Body of pancreas (tissue), 4 donors: ENCODE results near the gene ABCC10.

Experiments used
- POLR2A ChIP-seq, 3 donors: fragments of 450-650 bp; IDR thresholded peaks; one replicate each; pipeline ENCODE4 v1.6.1; 2016; ENCODE audit warnings: antibody characterized with exemption in 3 of 3, mild to moderate bottlenecking in 2 of 3
- TF ChIP-seq, protein P1 (sequence below), 7 experiments: fragments of 450-650 bp in 4 of 7; fragments of 200-600 bp in 3 of 7; sonication (generic) in 3 of 7; IDR thresholded peaks; one replicate each; pipeline ENCODE4 v1.5.1; 2016 to 2019; ENCODE audit warnings: antibody characterized with exemption in 7 of 7

- TF ChIP-seq, protein P1, sequence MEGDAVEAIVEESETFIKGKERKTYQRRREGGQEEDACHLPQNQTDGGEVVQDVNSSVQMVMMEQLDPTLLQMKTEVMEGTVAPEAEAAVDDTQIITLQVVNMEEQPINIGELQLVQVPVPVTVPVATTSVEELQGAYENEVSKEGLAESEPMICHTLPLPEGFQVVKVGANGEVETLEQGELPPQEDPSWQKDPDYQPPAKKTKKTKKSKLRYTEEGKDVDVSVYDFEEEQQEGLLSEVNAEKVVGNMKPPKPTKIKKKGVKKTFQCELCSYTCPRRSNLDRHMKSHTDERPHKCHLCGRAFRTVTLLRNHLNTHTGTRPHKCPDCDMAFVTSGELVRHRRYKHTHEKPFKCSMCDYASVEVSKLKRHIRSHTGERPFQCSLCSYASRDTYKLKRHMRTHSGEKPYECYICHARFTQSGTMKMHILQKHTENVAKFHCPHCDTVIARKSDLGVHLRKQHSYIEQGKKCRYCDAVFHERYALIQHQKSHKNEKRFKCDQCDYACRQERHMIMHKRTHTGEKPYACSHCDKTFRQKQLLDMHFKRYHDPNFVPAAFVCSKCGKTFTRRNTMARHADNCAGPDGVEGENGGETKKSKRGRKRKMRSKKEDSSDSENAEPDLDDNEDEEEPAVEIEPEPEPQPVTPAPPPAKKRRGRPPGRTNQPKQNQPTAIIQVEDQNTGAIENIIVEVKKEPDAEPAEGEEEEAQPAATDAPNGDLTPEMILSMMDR (IDR thresholded peaks at IDR 0.05): no peak
- TF ChIP-seq POLR2A (IDR thresholded peaks at IDR 0.05): no peak
Observed at GRCh38 chr6:43435682-43436437, 8.5 kb downstream of the ABCC10 start.
